ENCODE measurements around the gene UST. TPM values are rescaled to one million over a fixed set of nuclear protein-coding genes. Genes with fewer than 3 reads are reported as not detected.

UST gene
- total and polyA plus RNA-seq, 2 of the 8 experiments (the other 6 are each of a cell fraction or from before 2014, with no cell fraction given): 13.5 to 34.5 TPM

DNA sequence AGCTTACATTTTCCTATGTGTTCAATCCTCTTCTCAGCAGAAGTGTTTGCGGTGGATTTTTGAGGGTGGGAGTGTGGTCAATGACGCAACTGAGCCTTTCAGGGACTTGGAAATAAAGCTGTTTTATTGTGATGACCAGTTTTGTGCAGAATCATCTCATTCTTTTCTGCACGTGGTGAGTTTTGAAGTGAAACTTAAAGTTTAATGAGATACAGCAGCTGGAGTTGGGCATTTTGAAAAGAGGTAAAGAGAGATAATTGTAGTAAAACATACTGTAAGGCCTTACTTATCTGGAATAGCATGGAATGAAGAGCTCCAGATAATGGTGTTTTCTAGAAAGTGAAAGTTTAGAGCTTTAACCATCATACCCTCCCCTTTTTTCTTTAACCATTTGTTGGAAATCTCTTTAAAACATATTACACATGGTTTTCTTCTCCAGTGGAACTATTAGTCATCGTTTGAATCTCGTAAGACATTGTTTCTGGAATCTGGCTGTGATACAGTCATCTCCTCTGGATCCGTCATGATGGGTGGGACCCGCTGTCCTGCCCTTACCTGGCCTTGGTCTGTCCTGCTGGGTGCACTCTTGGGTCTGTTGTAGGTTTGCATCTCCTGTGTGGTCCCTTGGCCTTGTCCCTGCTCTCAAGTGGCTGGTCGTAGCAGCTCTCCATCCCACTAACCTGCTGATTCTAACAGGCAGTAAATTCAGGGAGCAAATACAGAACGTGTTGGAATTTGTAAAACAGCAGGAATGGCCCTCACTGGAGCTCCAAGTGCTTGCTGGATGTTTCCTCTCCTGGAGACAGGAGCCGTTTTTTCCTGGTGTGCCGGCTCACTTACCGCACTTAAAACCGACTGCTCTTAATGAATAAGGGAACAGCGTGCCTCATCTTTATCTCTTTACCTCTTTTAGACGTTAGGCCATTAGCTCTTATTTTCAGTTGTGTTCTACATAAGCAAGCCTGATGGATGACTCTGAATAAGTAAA, 29.8 kb downstream of the UST start (continued):
- TF ChIP-seq, protein P1, sequence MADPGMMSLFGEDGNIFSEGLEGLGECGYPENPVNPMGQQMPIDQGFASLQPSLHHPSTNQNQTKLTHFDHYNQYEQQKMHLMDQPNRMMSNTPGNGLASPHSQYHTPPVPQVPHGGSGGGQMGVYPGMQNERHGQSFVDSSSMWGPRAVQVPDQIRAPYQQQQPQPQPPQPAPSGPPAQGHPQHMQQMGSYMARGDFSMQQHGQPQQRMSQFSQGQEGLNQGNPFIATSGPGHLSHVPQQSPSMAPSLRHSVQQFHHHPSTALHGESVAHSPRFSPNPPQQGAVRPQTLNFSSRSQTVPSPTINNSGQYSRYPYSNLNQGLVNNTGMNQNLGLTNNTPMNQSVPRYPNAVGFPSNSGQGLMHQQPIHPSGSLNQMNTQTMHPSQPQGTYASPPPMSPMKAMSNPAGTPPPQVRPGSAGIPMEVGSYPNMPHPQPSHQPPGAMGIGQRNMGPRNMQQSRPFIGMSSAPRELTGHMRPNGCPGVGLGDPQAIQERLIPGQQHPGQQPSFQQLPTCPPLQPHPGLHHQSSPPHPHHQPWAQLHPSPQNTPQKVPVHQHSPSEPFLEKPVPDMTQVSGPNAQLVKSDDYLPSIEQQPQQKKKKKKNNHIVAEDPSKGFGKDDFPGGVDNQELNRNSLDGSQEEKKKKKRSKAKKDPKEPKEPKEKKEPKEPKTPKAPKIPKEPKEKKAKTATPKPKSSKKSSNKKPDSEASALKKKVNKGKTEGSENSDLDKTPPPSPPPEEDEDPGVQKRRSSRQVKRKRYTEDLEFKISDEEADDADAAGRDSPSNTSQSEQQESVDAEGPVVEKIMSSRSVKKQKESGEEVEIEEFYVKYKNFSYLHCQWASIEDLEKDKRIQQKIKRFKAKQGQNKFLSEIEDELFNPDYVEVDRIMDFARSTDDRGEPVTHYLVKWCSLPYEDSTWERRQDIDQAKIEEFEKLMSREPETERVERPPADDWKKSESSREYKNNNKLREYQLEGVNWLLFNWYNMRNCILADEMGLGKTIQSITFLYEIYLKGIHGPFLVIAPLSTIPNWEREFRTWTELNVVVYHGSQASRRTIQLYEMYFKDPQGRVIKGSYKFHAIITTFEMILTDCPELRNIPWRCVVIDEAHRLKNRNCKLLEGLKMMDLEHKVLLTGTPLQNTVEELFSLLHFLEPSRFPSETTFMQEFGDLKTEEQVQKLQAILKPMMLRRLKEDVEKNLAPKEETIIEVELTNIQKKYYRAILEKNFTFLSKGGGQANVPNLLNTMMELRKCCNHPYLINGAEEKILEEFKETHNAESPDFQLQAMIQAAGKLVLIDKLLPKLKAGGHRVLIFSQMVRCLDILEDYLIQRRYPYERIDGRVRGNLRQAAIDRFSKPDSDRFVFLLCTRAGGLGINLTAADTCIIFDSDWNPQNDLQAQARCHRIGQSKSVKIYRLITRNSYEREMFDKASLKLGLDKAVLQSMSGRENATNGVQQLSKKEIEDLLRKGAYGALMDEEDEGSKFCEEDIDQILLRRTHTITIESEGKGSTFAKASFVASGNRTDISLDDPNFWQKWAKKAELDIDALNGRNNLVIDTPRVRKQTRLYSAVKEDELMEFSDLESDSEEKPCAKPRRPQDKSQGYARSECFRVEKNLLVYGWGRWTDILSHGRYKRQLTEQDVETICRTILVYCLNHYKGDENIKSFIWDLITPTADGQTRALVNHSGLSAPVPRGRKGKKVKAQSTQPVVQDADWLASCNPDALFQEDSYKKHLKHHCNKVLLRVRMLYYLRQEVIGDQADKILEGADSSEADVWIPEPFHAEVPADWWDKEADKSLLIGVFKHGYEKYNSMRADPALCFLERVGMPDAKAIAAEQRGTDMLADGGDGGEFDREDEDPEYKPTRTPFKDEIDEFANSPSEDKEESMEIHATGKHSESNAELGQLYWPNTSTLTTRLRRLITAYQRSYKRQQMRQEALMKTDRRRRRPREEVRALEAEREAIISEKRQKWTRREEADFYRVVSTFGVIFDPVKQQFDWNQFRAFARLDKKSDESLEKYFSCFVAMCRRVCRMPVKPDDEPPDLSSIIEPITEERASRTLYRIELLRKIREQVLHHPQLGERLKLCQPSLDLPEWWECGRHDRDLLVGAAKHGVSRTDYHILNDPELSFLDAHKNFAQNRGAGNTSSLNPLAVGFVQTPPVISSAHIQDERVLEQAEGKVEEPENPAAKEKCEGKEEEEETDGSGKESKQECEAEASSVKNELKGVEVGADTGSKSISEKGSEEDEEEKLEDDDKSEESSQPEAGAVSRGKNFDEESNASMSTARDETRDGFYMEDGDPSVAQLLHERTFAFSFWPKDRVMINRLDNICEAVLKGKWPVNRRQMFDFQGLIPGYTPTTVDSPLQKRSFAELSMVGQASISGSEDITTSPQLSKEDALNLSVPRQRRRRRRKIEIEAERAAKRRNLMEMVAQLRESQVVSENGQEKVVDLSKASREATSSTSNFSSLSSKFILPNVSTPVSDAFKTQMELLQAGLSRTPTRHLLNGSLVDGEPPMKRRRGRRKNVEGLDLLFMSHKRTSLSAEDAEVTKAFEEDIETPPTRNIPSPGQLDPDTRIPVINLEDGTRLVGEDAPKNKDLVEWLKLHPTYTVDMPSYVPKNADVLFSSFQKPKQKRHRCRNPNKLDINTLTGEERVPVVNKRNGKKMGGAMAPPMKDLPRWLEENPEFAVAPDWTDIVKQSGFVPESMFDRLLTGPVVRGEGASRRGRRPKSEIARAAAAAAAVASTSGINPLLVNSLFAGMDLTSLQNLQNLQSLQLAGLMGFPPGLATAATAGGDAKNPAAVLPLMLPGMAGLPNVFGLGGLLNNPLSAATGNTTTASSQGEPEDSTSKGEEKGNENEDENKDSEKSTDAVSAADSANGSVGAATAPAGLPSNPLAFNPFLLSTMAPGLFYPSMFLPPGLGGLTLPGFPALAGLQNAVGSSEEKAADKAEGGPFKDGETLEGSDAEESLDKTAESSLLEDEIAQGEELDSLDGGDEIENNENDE (IDR thresholded peaks at IDR 0.05; ENCODE audit: insufficient replicate concordance, low read length): no peak
- TF ChIP-seq GABPA (IDR thresholded peaks at IDR 0.05; ENCODE audit: borderline replicate concordance, insufficient read depth, low read length) (no peak), SIX5 (IDR thresholded peaks at IDR 0.05; ENCODE audit: low read depth, low read length) (no peak), CBX5 (IDR thresholded peaks at IDR 0.05; ENCODE audit: low read depth, low read length) (no peak), EGR1 (IDR thresholded peaks at IDR 0.05; ENCODE audit: borderline replicate concordance, low read depth, low read length) (no peak), KDM4A (IDR thresholded peaks at IDR 0.05; ENCODE audit: low read depth, low read length, severe bottlenecking) (no peak)
- TF ChIP-seq, protein P2, sequence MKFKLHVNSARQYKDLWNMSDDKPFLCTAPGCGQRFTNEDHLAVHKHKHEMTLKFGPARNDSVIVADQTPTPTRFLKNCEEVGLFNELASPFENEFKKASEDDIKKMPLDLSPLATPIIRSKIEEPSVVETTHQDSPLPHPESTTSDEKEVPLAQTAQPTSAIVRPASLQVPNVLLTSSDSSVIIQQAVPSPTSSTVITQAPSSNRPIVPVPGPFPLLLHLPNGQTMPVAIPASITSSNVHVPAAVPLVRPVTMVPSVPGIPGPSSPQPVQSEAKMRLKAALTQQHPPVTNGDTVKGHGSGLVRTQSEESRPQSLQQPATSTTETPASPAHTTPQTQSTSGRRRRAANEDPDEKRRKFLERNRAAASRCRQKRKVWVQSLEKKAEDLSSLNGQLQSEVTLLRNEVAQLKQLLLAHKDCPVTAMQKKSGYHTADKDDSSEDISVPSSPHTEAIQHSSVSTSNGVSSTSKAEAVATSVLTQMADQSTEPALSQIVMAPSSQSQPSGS (IDR thresholded peaks at IDR 0.05; ENCODE audit: low read length): no peak

All from H1 (cell line).